Fibroblast of mammary gland (primary cell): Measurements from ENCODE around the gene STAB1.

Experiments used
- DNase-seq: peaks from one replicate; pipeline ENCODE4 v3.0.0-alpha.2; 2010; ENCODE audit warnings: low read depth
- H3K4me3 ChIP-seq: 2 replicates; pipeline ENCODE4 v1.5.1; 2011; ENCODE audit warnings: low read depth, mild to moderate bottlenecking, low read length, moderate library complexity; ENCODE audit not compliant: control insufficient read depth
- CTCF ChIP-seq: conservative IDR thresholded peaks from 2 replicates; pipeline ENCODE4 v1.5.1; 2011; ENCODE audit warnings: low read depth, low read length, inconsistent platforms; ENCODE audit not compliant: control insufficient read depth, insufficient read depth

Gene STAB1

GRCh38 chr3:52451237-52452083 is 43.7 kb upstream of the STAB1 start:
- TF ChIP-seq CTCF: no peak
- no peak for DNase-seq
- no peak overlapping the region for H3K4me3 ChIP-seq

- DNase-seq: no peak
- no peak for TF ChIP-seq CTCF
- no peak overlapping the region for H3K4me3 ChIP-seq
Measured at GRCh38 chr3:52452126-52452525, 43.0 kb upstream of the STAB1 start.

- H3K4me3 ChIP-seq: no peak overlapping the region
- no peak for TF ChIP-seq CTCF
- no peak for DNase-seq
Measured at GRCh38 chr3:52452570-52453221, 42.4 kb upstream of the STAB1 start.

GRCh38 chr3:52453496-52454249 is 41.5 kb upstream of the STAB1 start, which contains the start of gene TNNC1:
Gene TNNC1 (minus strand): TSS chr3:52454041. CDS start chr3:52454015, 26 bp downstream.
- peak within 1 kb of the TSS; percentile 52 for H3K4me3 ChIP-seq
- no peak for TF ChIP-seq CTCF
- DNase-seq: no peak

GRCh38 chr3:52454250-52454937 is 40.7 kb upstream of the STAB1 start:
- no peak for DNase-seq
- no peak overlapping the region for H3K4me3 ChIP-seq
- TF ChIP-seq CTCF: no peak

- no peak for TF ChIP-seq CTCF
- DNase-seq: no peak
- peak overlapping the region; percentile 52 for H3K4me3 ChIP-seq
Measured at GRCh38 chr3:52454938-52455282, 40.2 kb upstream of the STAB1 start.
